OCI-LY7 (cell line): ENCODE measurements around the gene HELB. TPM values are rescaled to one million over a fixed set of nuclear protein-coding genes. Genes with fewer than 3 reads are reported as not detected.

Experiments
- BruUV-seq: library from RNA; stranded (reverse); fragments of 400-500 nt; replicated peaks from 2 replicates; lab custom pipeline; 2021; lab: Mats Ljungman, UMichigan
- CTCF ChIA-PET: fragments of 300-600 bp; sonication (Branson Sonifier 250); formaldehyde crosslinking; loops from one replicate; lab custom pipeline; 2022; ENCODE audit warnings: antibody characterized with exemption; ENCODE audit not compliant: unreplicated experiment; lab: Charles Lee
- POLR2A ChIA-PET: fragments of 300-600 bp; sonication (Branson Sonifier 250); formaldehyde crosslinking; loops from one replicate; lab custom pipeline; 2022; ENCODE audit warnings: antibody characterized with exemption; lab: Charles Lee
- DNase-seq: peaks from one replicate; pipeline ENCODE4 v3.0.0-alpha.2; 2015; ENCODE audit warnings: low spot score
- H2AFZ ChIP-seq: fragments of 200-600 bp; sonication (generic), shearing (Covaris generic); 2 replicates; pipeline ENCODE4 v1.6.1; 2014; ENCODE audit warnings: mild to moderate bottlenecking, antibody characterized with exemption, low read length, moderate library complexity
- H3K27ac ChIP-seq: fragments of 200-600 bp; sonication (generic); 2 replicates; pipeline ENCODE4 v1.5.1; 2014; ENCODE audit warnings: mixed run types, low read depth, mild to moderate bottlenecking, moderate library complexity, low read length, inconsistent platforms; ENCODE audit not compliant: poor library complexity, severe bottlenecking
- H3K36me3 ChIP-seq: fragments of 200-600 bp; sonication (generic); 2 replicates; pipeline ENCODE4 v1.6.1; 2014; ENCODE audit warnings: mild to moderate bottlenecking, antibody characterized with exemption, low read length, moderate library complexity, mixed read lengths; ENCODE audit not compliant: insufficient read depth
- H3K4me1 ChIP-seq: fragments of 200-600 bp; sonication (generic); 2 replicates; pipeline ENCODE4 v1.5.1; 2014; ENCODE audit warnings: mild to moderate bottlenecking, low read length; ENCODE audit not compliant: insufficient read depth, poor library complexity, severe bottlenecking
- H3K4me2 ChIP-seq: fragments of 200-600 bp; sonication (generic); 2 replicates; pipeline ENCODE4 v1.6.1; 2014; ENCODE audit warnings: mild to moderate bottlenecking, low read length
- H3K4me3 ChIP-seq: fragments of 200-600 bp; sonication (generic); 2 replicates; pipeline ENCODE4 v1.5.1; 2014; ENCODE audit warnings: mild to moderate bottlenecking, low read depth, low read length; ENCODE audit not compliant: poor library complexity, severe bottlenecking
- H3K79me2 ChIP-seq: fragments of 200-600 bp; sonication (generic); 2 replicates; pipeline ENCODE4 v1.6.1; 2016; ENCODE audit warnings: low read depth, mild to moderate bottlenecking, low read length, moderate library complexity, mixed read lengths; ENCODE audit not compliant: insufficient read depth
- H3K9me2 ChIP-seq: fragments of 200-600 bp; sonication (generic); 2 replicates; pipeline ENCODE4 v1.6.1; 2016; ENCODE audit warnings: mild to moderate bottlenecking, low read length, mixed read lengths; ENCODE audit not compliant: insufficient read depth
- H3K9me3 ChIP-seq: fragments of 200-600 bp; sonication (generic); 2 replicates; pipeline ENCODE4 v1.6.1; 2014; ENCODE audit warnings: mild to moderate bottlenecking, mixed run types, low read length, mixed read lengths
- H4K20me1 ChIP-seq: fragments of 200-600 bp; sonication (generic); 2 replicates; pipeline ENCODE4 v1.6.1; 2014; ENCODE audit warnings: mild to moderate bottlenecking, antibody characterized with exemption, low read length, moderate library complexity, mixed read lengths; ENCODE audit not compliant: insufficient read depth
- EZH2phosphoT487 ChIP-seq: fragments of 200-600 bp; sonication (generic); IDR thresholded peaks from 2 replicates; pipeline ENCODE4 v1.6.1; 2018; ENCODE audit warnings: low read depth, borderline replicate concordance, mild to moderate bottlenecking, mixed run types, antibody characterized with exemption, low read length, moderate library complexity, mixed read lengths
- intact Hi-C: fragments of 100-400 bp; cut with micrococcal nuclease; formaldehyde crosslinking; loops from one replicate; pipeline ENCODE4 v1.10.0; 2022; ENCODE audit not compliant: unreplicated experiment
- total RNA-seq, 2 experiments: library from RNA; depleted of rRNA in 1 of 2; stranded (reverse); fragments of >200 nt in 1 of 2; shearing (Covaris generic) in 1 of 2; gene quantifications; 2 replicates each; pipeline ENCODE4 v1.2.3, GENCODE V29; 2014 to 2022
- TF ChIP-seq, protein P1 (sequence below): fragments of 200-600 bp; sonication (generic); conservative IDR thresholded peaks from 2 replicates; pipeline ENCODE4 v1.5.1; 2014; ENCODE audit warnings: mild to moderate bottlenecking, antibody characterized with exemption, low read length, moderate library complexity, mixed read lengths

Gene HELB
- total RNA-seq, 2 experiments from 2014 or later: 6.0 to 7.5 TPM

DNA sequence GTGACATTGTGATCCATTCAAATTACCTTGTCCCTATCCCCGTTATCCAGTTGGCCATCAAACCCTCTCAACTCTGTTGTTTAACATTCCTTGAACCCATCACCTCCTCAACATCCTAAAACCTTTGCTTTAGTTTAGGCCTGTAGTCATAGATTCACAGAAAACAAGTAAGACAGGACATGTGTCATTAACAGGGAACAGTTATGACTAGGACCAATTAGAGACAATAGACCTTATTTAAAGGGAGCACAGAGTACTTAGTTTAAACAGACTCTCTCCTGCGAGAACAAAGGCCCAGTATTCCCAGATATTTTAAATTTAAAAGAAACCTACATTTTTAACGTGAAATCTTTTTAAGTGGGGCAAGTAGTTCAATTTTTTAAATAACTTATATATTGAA is 20.0 kb upstream of the HELB start:
- H3K79me2 ChIP-seq: no peaks in the 10 kb centered on the region
- H3K27ac ChIP-seq: no peak overlapping the region
- no peaks in the 10 kb centered on the region for H3K9me2 ChIP-seq
- H3K4me3 ChIP-seq: no peak overlapping the region
- no peak overlapping the region; the same call in 1 of the 2 replicates for H2AFZ ChIP-seq
- intact Hi-C loops: no loop called here
- POLR2A ChIA-PET: no interaction called here
- H3K9me3 ChIP-seq: peaks cover 5% of the 10 kb centered on the region; the same call in 1 of the 2 replicates
- no peak for DNase-seq
- no peaks in the 10 kb centered on the region for H3K36me3 ChIP-seq
- no TSS peak for BruUV-seq
- no peak for TF ChIP-seq EZH2phosphoT487
- TF ChIP-seq, protein P1, sequence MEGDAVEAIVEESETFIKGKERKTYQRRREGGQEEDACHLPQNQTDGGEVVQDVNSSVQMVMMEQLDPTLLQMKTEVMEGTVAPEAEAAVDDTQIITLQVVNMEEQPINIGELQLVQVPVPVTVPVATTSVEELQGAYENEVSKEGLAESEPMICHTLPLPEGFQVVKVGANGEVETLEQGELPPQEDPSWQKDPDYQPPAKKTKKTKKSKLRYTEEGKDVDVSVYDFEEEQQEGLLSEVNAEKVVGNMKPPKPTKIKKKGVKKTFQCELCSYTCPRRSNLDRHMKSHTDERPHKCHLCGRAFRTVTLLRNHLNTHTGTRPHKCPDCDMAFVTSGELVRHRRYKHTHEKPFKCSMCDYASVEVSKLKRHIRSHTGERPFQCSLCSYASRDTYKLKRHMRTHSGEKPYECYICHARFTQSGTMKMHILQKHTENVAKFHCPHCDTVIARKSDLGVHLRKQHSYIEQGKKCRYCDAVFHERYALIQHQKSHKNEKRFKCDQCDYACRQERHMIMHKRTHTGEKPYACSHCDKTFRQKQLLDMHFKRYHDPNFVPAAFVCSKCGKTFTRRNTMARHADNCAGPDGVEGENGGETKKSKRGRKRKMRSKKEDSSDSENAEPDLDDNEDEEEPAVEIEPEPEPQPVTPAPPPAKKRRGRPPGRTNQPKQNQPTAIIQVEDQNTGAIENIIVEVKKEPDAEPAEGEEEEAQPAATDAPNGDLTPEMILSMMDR: no peak
- no peaks in the 10 kb centered on the region for H3K4me1 ChIP-seq
- CTCF ChIA-PET: no interaction called here
- no peaks in the 10 kb centered on the region for H4K20me1 ChIP-seq
- H3K4me2 ChIP-seq: no peak overlapping the region

DNA sequence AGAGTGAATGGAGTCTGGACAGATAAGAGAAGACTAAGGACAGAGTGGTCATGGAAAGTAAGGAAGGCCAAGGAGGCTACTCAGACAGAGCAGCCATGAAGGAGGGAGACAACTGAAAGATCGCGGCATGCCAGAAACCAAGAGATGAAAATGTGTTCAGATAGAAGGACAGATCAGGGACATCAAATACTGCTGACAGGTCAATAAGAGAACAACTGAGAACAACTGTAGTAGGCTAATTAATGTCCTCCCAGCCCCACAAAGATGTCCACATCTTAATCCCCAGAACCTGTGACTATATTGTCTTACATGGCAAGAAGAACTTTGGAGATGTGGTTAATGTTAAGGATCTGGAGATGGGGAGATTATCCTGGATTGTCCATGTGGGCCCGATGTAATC is 15.0 kb upstream of the HELB start:
- H3K9me2 ChIP-seq: no peaks in the 10 kb centered on the region
- H3K36me3 ChIP-seq: no peaks in the 10 kb centered on the region
- H3K9me3 ChIP-seq: peaks cover under 1% of the 10 kb centered on the region; the same call in 1 of the 2 replicates
- ChIA-PET POLR2A (no interaction called here), CTCF (no interaction called here)
- no peaks in the 10 kb centered on the region for H3K4me1 ChIP-seq
- no peaks in the 10 kb centered on the region for H3K79me2 ChIP-seq
- TF ChIP-seq, protein P1: no peak
- no peak for TF ChIP-seq EZH2phosphoT487
- intact Hi-C loops: no loop called here
- no peak overlapping the region for H3K4me2 ChIP-seq
- no peak overlapping the region for H3K27ac ChIP-seq
- H2AFZ ChIP-seq: no peak overlapping the region
- no peak overlapping the region for H3K4me3 ChIP-seq
- no peak for DNase-seq
- H4K20me1 ChIP-seq: no peaks in the 10 kb centered on the region
- BruUV-seq: no TSS peak

DNA sequence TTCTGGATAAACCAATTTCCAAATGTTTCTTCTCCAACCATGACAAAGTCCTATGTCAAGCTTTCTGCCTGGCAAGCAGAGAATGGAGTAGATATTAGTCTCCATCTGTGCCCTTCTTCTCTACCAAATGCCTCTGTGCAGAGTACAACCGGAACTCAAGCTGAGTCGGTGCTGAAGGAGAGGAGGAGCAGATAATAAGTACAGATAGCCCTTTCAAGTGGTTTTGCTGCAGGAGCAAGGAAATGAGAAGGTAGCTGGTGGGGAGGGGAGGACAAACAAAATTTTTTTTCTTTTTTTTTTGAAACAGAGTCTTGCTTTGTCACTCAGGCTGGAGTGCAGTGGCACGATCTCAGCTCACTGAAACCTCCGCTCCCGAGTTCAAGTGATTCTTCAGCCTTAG is 14.2 kb upstream of the HELB start:
- no peaks in the 10 kb centered on the region for H3K79me2 ChIP-seq
- no peak overlapping the region for H3K27ac ChIP-seq
- TF ChIP-seq, protein P1: no peak
- TF ChIP-seq EZH2phosphoT487: no peak
- no peak for DNase-seq
- no peak overlapping the region for H3K4me2 ChIP-seq
- no peak overlapping the region for H3K4me3 ChIP-seq
- no TSS peak for BruUV-seq
- CTCF ChIA-PET: no interaction called here
- POLR2A ChIA-PET: no interaction called here
- H2AFZ ChIP-seq: no peak overlapping the region
- no peaks in the 10 kb centered on the region for H4K20me1 ChIP-seq
- intact Hi-C loops: no loop called here
- H3K36me3 ChIP-seq: no peaks in the 10 kb centered on the region
- H3K9me2 ChIP-seq: no peaks in the 10 kb centered on the region
- no peaks in the 10 kb centered on the region for H3K9me3 ChIP-seq
- H3K4me1 ChIP-seq: no peaks in the 10 kb centered on the region
